Neural cell (in vitro differentiated cells): Measurements from ENCODE around the gene KHDRBS2. TPM values are rescaled to one million over a fixed set of nuclear protein-coding genes. Genes with fewer than 3 reads are reported as not detected.

Source experiments
- H2AFZ ChIP-seq: fragments of 200-600, 300-800 bp; sonication (generic), shearing (Covaris generic); 2 replicates; pipeline ENCODE4 v1.6.0; 2014; ENCODE audit warnings: low read depth, mild to moderate bottlenecking, antibody characterized with exemption, low read length, moderate library complexity
- H3F3A ChIP-seq: fragments of 200-600 bp; shearing (Covaris generic); 2 replicates; pipeline ENCODE4 v1.6.1; 2016; ENCODE audit warnings: mild to moderate bottlenecking, moderate library complexity, mixed read lengths, antibody characterized with exemption, low read length; ENCODE audit not compliant: insufficient read depth, poor library complexity, severe bottlenecking
- H3K27ac ChIP-seq: fragments of 200-600, 300-800 bp; sonication (generic), shearing (Covaris generic); 2 replicates; pipeline ENCODE4 v1.5.1; 2014; ENCODE audit warnings: mild to moderate bottlenecking, low read length, moderate library complexity
- H3K27me3 ChIP-seq: fragments of 300-800, 200-600 bp; sonication (generic), shearing (Covaris generic); 2 replicates; pipeline ENCODE4 v1.6.0; 2014; ENCODE audit warnings: mild to moderate bottlenecking, low read depth, low read length, moderate library complexity; ENCODE audit not compliant: insufficient read depth
- H3K36me3 ChIP-seq: fragments of 300-800, 200-600 bp; sonication (generic), shearing (Covaris generic); 2 replicates; pipeline ENCODE4 v1.5.1; 2014; ENCODE audit warnings: mild to moderate bottlenecking, antibody characterized with exemption, low read length, moderate library complexity; ENCODE audit not compliant: insufficient read depth
- H3K4me2 ChIP-seq: fragments of 300-800, 200-600 bp; sonication (generic), shearing (Covaris generic); 2 replicates; pipeline ENCODE4 v1.6.0; 2014; ENCODE audit warnings: mild to moderate bottlenecking, low read length
- H3K4me3 ChIP-seq: fragments of 300-800, 200-600 bp; sonication (generic), shearing (Covaris generic); 2 replicates; pipeline ENCODE4 v1.5.1; 2014; ENCODE audit warnings: mild to moderate bottlenecking, low read length, moderate library complexity
- H3K79me2 ChIP-seq: fragments of 200-600 bp; shearing (Covaris generic); replicated peaks from 2 replicates; pipeline ENCODE4 v1.6.0; 2014; ENCODE audit warnings: mild to moderate bottlenecking, low read length, moderate library complexity; ENCODE audit not compliant: insufficient read depth
- H3K9ac ChIP-seq: fragments of 300-800, 200-600 bp; sonication (generic), shearing (Covaris generic); 2 replicates; pipeline ENCODE4 v1.6.1; 2016; ENCODE audit warnings: mild to moderate bottlenecking, low read length, mixed read lengths
- H3K9me2 ChIP-seq: fragments of 200-600 bp; shearing (Covaris generic); 2 replicates; pipeline ENCODE4 v1.6.1; 2016; ENCODE audit warnings: mild to moderate bottlenecking, low read length, mixed read lengths; ENCODE audit not compliant: insufficient read depth
- H3K9me3 ChIP-seq: fragments of 200-600, 300-800 bp; sonication (generic), shearing (Covaris generic); 2 replicates; pipeline ENCODE4 v1.6.1; 2016; ENCODE audit warnings: mild to moderate bottlenecking, mixed run types, low read length, moderate library complexity, mixed read lengths
- H4K20me1 ChIP-seq: fragments of 200-600 bp; shearing (Covaris generic); 2 replicates; pipeline ENCODE4 v1.6.1; 2016; ENCODE audit warnings: mild to moderate bottlenecking, mixed run types; ENCODE audit not compliant: insufficient read depth
- CTCF ChIP-seq: fragments of 450-650 bp; IDR thresholded peaks from 2 replicates; pipeline ENCODE4 v1.5.1; 2014; ENCODE audit warnings: antibody characterized with exemption, mild to moderate bottlenecking, moderate library complexity; ENCODE audit not compliant: poor library complexity, severe bottlenecking
- EP300 ChIP-seq: fragments of 450-650 bp; conservative IDR thresholded peaks from 2 replicates; pipeline ENCODE4 v1.6.1; 2014; ENCODE audit warnings: antibody characterized with exemption, mild to moderate bottlenecking, moderate library complexity; ENCODE audit not compliant: poor library complexity, severe bottlenecking
- EZH2 ChIP-seq: fragments of 200-600, 300-800 bp; shearing (Covaris generic), sonication (generic); IDR thresholded peaks from 2 replicates; pipeline ENCODE4 v1.6.1; 2014; ENCODE audit warnings: antibody characterized with exemption, low read length, borderline replicate concordance, mild to moderate bottlenecking; ENCODE audit not compliant: insufficient read depth, poor library complexity, severe bottlenecking
- MXI1 ChIP-seq: fragments of 450-650 bp; conservative IDR thresholded peaks from 2 replicates; pipeline ENCODE4 v1.6.1; 2014; ENCODE audit warnings: antibody characterized with exemption, mild to moderate bottlenecking; ENCODE audit not compliant: poor library complexity, severe bottlenecking
- POLR2AphosphoS5 ChIP-seq: IDR thresholded peaks from 2 replicates; pipeline ENCODE4 v1.6.1; 2012
- RAD21 ChIP-seq: fragments of 450-650 bp; conservative IDR thresholded peaks from 2 replicates; pipeline ENCODE4 v1.6.1; 2014; ENCODE audit warnings: antibody characterized with exemption, mild to moderate bottlenecking, moderate library complexity
- REST ChIP-seq: IDR thresholded peaks from 2 replicates; pipeline ENCODE4 v1.6.1; 2012; ENCODE audit warnings: borderline replicate concordance
- SMC3 ChIP-seq: fragments of 450-650 bp; conservative IDR thresholded peaks from 2 replicates; pipeline ENCODE4 v1.6.1; 2014; ENCODE audit warnings: antibody characterized with exemption, mild to moderate bottlenecking, moderate library complexity; ENCODE audit not compliant: poor library complexity
- TAF1 ChIP-seq: IDR thresholded peaks from 2 replicates; pipeline ENCODE4 v1.6.1; 2012; ENCODE audit warnings: low read depth
- polyA plus RNA-seq: library from polyadenylated mRNA; depleted of rRNA; stranded (reverse); fragments of >200 nt; gene quantifications from 2 replicates; pipeline ENCODE4 v1.2.3, GENCODE V29; 2014

The KHDRBS2 gene
- polyA plus RNA-seq, 1 donor from 2014 or later, result 28.5 TPM

- Histone ChIP-seq H3K36me3 (no peaks in the 10 kb centered on the region), H4K20me1 (no peaks in the 10 kb centered on the region), H2AFZ (no peak overlapping the region), H3K9me3 (no peaks in the 10 kb centered on the region), H3K9me2 (no peaks in the 10 kb centered on the region), H3K4me2 (peak overlapping the region; percentile 8), H3K27ac (no peak overlapping the region), H3K27me3 (no peaks in the 10 kb centered on the region), H3K4me3 (peak overlapping the region; percentile 13), H3F3A (no peaks in the 10 kb centered on the region), H3K9ac (no peak overlapping the region), H3K79me2 (no peaks in the 10 kb centered on the region)
- TF ChIP-seq CTCF (no peak), REST (no peak), MXI1 (no peak), RAD21 (no peak), EP300 (no peak), SMC3 (no peak)
These were observed 20.0 kb downstream of the KHDRBS2 start for GRCh38 chr6:62265906-62266525.

DNA sequence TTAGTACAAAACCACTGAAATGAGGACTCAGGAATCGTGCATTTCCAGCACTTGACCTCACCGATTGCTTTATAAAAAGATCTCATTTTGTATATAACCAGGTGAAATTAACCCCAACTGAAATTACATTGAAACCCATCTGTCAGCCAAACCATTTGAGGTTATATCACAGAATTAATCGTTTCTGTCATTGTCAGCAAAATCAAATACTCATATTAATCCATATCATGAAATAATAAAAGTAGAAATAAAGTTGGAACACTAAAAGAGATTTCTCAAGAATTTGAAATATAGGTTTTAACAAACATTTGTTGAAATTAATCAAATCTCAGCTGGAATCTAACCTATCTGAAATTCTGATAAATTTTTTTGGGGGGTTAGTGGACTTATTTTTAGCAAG lies 23.7 kb downstream of the KHDRBS2 start:
- H3F3A ChIP-seq, result no peaks in the 10 kb centered on the region
- H3K9ac ChIP-seq, result no peak overlapping the region
- no peaks in the 10 kb centered on the region for H3K79me2 ChIP-seq
- no peak overlapping the region for H2AFZ ChIP-seq
- no peaks in the 10 kb centered on the region for H3K36me3 ChIP-seq
- TF ChIP-seq RAD21, result no peak
- TF ChIP-seq EP300, result no peak
- TF ChIP-seq EZH2, result no peak
- TF ChIP-seq TAF1, result no peak
- no peak for TF ChIP-seq CTCF
- TF ChIP-seq MXI1, result no peak
- no peak for TF ChIP-seq SMC3
- no peak for TF ChIP-seq POLR2AphosphoS5
- no peak for TF ChIP-seq REST
- no peaks in the 10 kb centered on the region for H3K27me3 ChIP-seq
- H3K4me2 ChIP-seq, result no peak overlapping the region
- no peak overlapping the region for H3K4me3 ChIP-seq
- H3K9me3 ChIP-seq, result no peaks in the 10 kb centered on the region
- no peaks in the 10 kb centered on the region for H4K20me1 ChIP-seq
- no peak overlapping the region for H3K27ac ChIP-seq
- no peaks in the 10 kb centered on the region for H3K9me2 ChIP-seq
